Measurements from ENCODE around the gene ZC3H18.

- TF ChIP-seq, protein P1, sequence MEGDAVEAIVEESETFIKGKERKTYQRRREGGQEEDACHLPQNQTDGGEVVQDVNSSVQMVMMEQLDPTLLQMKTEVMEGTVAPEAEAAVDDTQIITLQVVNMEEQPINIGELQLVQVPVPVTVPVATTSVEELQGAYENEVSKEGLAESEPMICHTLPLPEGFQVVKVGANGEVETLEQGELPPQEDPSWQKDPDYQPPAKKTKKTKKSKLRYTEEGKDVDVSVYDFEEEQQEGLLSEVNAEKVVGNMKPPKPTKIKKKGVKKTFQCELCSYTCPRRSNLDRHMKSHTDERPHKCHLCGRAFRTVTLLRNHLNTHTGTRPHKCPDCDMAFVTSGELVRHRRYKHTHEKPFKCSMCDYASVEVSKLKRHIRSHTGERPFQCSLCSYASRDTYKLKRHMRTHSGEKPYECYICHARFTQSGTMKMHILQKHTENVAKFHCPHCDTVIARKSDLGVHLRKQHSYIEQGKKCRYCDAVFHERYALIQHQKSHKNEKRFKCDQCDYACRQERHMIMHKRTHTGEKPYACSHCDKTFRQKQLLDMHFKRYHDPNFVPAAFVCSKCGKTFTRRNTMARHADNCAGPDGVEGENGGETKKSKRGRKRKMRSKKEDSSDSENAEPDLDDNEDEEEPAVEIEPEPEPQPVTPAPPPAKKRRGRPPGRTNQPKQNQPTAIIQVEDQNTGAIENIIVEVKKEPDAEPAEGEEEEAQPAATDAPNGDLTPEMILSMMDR (conservative IDR thresholded peaks at IDR 0.05; ENCODE audit: low read depth, low read length), result no peak
- TF ChIP-seq EZH2 (IDR thresholded peaks at IDR 0.05; ENCODE audit: low read length, unreplicated experiment), result no peak
These were observed 76.3 kb downstream of the ZC3H18 start for GRCh38 chr16:88646345-88647034.
